ENCODE results near the gene PARP12.

DNA sequence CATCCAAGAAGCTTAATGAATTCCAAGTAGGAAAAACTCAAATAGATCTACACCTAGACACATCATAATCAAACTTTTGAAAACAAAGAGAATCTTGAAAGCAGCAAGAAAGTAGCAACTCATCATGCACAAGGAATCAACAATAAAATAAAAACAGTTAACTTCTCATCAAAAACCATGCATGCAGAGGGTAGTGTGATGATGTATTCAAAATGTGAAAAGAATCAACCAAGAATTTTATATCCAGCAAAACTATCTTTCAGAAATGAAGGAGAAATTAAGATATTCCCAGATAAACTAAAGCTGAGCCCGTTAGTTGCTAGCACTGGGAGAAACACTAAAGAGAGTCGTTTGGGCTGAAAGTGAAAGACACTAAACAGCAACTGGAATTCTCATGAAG, 4.3 kb upstream of the PARP12 start:
- TF ChIP-seq FOSL1 (CRISPR knock-in tag; IDR thresholded peaks at IDR 0.05; ENCODE audit: borderline replicate concordance) (no peak), NR1H2 (CRISPR knock-in tag; IDR thresholded peaks at IDR 0.05; ENCODE audit: borderline replicate concordance, low read depth) (no peak), POLR2AphosphoS5 (IDR thresholded peaks at IDR 0.05; ENCODE audit: low read depth, low read length) (no peak), SPEN (CRISPR knock-in tag; IDR thresholded peaks at IDR 0.05; ENCODE audit: low read depth) (no peak), XRCC5 (optimal IDR thresholded peaks at IDR 0.05; ENCODE audit: low read length) (no peak), ASH2L (IDR thresholded peaks at IDR 0.05; ENCODE audit: insufficient read length, low read depth, low read length) (no peak), ZNF274 (CRISPR knock-in tag; IDR thresholded peaks at IDR 0.05) (no peak), BHLHE40 (IDR thresholded peaks at IDR 0.05; ENCODE audit: low read length) (no peak), HNRNPH1 (optimal IDR thresholded peaks at IDR 0.05; ENCODE audit: low read depth, low read length) (no peak), PHF5A (CRISPR knock-in tag; IDR thresholded peaks at IDR 0.05; ENCODE audit: low read depth, unreplicated experiment) (no peak), ZNF879 (CRISPR knock-in tag; IDR thresholded peaks at IDR 0.05) (no peak)
- TF ChIP-seq, protein P1, sequence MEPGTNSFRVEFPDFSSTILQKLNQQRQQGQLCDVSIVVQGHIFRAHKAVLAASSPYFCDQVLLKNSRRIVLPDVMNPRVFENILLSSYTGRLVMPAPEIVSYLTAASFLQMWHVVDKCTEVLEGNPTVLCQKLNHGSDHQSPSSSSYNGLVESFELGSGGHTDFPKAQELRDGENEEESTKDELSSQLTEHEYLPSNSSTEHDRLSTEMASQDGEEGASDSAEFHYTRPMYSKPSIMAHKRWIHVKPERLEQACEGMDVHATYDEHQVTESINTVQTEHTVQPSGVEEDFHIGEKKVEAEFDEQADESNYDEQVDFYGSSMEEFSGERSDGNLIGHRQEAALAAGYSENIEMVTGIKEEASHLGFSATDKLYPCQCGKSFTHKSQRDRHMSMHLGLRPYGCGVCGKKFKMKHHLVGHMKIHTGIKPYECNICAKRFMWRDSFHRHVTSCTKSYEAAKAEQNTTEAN (CRISPR knock-in tag; conservative IDR thresholded peaks at IDR 0.05) = no peak
- TF ChIP-seq, protein P2, sequence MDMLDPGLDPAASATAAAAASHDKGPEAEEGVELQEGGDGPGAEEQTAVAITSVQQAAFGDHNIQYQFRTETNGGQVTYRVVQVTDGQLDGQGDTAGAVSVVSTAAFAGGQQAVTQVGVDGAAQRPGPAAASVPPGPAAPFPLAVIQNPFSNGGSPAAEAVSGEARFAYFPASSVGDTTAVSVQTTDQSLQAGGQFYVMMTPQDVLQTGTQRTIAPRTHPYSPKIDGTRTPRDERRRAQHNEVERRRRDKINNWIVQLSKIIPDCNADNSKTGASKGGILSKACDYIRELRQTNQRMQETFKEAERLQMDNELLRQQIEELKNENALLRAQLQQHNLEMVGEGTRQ (IDR thresholded peaks at IDR 0.05; ENCODE audit: low read depth, low read length) = no peak
- TF ChIP-seq, protein P2 (CRISPR knock-in tag; IDR thresholded peaks at IDR 0.05; ENCODE audit: borderline replicate concordance) = no peak
- TF ChIP-seq, protein P3, sequence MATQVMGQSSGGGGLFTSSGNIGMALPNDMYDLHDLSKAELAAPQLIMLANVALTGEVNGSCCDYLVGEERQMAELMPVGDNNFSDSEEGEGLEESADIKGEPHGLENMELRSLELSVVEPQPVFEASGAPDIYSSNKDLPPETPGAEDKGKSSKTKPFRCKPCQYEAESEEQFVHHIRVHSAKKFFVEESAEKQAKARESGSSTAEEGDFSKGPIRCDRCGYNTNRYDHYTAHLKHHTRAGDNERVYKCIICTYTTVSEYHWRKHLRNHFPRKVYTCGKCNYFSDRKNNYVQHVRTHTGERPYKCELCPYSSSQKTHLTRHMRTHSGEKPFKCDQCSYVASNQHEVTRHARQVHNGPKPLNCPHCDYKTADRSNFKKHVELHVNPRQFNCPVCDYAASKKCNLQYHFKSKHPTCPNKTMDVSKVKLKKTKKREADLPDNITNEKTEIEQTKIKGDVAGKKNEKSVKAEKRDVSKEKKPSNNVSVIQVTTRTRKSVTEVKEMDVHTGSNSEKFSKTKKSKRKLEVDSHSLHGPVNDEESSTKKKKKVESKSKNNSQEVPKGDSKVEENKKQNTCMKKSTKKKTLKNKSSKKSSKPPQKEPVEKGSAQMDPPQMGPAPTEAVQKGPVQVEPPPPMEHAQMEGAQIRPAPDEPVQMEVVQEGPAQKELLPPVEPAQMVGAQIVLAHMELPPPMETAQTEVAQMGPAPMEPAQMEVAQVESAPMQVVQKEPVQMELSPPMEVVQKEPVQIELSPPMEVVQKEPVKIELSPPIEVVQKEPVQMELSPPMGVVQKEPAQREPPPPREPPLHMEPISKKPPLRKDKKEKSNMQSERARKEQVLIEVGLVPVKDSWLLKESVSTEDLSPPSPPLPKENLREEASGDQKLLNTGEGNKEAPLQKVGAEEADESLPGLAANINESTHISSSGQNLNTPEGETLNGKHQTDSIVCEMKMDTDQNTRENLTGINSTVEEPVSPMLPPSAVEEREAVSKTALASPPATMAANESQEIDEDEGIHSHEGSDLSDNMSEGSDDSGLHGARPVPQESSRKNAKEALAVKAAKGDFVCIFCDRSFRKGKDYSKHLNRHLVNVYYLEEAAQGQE (IDR thresholded peaks at IDR 0.05; ENCODE audit: borderline replicate concordance in 1 of 2, low read depth in 1 of 2, low read length in 2 of 2) = no peak
